Measurements from ENCODE around the gene DRC7.
"Not testable (repeated sequence)": the region's sequence is repeated elsewhere in the genome, so short reads cannot be mapped to it uniquely, and the experiment has no call there.

Gene DRC7

DNA sequence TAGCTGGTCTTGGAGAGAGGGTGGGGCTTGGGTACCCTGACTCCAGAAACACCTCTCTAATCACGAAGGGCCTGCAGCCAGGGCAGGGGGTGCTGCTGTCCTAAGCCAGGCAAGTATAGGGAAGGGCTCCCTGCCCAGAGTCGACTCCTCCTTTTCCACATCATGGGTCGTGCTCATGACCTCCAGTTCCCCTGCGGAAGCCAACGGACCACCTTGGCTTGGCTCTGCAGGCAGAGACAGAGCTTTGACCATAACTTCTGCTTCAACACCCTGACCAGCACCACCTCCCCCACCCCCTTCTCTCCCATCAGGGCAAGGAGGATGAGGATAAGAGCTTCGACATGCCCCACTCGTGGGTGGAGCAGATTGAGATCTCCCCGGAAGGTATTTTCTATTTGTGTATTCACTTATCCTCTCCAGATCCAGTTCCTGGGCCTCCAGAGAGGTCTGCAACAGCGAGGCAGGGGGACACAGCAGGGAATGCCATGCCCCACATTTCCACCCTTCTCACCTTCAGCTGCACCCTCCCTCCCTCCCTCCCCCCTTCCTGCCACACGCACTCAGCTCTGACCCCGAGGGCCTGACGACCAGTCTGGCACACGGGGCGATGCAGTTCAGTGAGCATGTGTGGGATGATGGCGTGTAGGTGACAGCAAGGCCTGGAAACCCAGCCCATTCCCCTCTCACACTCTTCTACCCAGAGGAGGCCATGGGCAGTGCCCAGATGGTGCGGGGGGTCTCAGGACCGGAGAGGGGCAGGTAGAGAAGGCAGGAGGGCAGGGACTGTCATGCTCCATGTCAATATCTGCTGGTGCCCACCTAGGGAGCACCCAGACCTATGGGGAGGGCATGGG is 27.0 kb downstream of the DRC7 start:
- DNase-seq, result no peak

DNA sequence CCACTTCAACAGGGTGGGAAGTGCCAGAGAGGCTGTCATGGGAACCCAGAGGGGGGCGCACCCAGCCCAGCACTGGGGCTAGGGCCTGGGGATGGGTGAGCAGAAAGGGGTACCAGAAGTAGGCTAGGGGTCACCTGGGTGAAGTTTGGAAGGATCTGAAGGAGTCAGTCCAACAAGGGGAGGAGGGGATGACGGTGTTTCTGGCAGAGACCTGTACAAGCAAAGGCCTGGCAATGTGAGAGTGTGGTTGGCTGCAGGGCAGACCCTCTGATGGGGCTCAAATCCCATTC is 27.5 kb downstream of the DRC7 start:
- DNase-seq, result no peak

DNA sequence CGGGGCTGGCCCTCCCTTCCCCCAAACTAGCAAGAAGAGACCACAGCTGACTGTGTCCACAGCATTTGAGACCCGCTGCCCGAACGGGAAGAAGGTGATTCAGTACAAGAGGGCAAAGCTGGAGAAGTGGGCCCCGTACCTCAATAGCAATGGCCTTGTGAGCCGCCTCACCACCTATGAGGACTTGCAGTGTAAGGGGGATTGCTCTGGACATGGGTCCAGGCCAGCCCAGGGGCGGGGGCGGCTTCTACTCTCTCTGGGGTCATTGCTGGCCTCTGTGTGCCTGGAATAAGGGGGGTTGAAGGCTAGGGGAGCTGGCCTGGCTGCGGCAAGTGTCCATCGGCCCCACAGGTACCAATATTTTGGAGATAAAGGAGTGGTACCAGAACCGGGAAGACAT is 28.0 kb downstream of the DRC7 start:
- DNase-seq, result no peak

DNA sequence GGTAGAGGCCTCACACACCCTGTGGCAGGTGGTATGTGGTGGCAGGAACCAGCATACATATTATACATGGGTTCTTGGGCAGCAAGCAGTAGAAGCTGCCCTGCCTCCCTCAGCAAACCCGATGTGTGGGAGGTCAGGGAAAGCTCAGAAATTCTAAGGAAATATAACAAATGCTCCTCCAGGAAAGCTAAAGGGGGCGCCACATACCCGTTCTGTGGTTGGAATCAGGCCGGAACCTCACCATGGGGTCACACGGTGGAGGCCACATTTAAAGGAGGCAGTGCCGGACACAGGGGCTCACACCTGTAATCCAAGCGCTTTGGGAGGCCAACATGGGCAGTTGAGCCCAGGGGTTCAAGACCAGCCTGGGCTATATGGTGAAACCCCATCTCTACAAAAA is 28.6 kb downstream of the DRC7 start:
- DNase-seq, result no peak

DNA sequence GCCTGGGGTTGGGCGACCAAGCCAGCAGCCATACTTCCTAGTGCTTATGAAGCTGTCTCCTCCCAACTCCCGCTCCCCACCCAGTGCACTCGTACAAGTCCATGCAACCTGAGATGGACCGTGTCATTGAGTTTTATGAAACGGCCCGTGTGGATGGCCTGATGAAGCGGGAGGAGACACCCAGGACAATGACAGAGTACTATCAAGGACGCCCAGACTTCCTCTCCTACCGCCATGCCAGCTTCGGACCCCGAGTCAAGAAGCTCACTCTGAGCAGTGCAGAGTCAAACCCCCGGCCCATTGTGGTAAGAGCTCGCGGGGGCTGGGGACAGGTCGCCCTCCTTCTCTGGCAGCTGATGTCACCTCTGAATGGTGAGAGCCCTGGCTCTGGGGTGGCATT is 29.9 kb downstream of the DRC7 start:
- no peak for DNase-seq

DNA sequence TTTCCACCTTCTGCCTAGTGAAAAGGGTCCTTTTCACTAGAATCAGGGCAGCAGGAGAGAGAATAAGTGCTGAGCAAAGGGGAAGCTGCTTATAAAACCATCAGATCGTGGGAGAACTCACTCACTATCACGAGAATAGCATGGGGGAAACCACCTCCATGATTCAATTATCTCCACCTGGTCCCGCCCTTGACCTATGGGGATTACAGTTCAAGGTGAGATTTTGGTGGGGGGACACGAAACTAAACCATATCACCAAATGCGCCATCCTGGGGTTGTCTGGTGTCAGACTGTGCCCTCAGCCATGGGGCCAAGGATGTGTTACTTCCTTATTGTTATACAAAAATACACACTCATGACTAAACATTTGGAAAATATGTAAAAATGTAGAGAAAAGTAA is 30.5 kb downstream of the DRC7 start:
- DNase-seq, result no peak

DNA sequence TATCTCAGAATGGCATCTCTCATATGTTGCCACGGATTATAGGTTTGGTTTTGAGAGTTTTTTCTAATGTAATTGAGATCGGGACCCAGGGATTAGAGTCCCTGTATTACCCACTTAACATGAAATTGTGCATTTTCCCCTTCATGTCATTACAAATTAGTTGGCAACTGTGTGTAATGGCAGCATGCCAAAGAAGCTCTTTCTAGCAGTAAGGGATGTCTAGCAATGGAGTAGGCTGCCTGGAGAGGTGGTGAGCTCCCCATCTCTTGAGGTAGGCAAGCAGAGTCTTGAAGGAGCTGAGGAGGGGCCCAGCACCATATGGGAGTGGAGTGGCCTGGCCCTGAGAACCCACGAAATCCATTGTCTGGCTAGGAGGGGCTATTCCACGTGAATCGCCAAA is 30.9 kb downstream of the DRC7 start:
- no peak for DNase-seq

DNA sequence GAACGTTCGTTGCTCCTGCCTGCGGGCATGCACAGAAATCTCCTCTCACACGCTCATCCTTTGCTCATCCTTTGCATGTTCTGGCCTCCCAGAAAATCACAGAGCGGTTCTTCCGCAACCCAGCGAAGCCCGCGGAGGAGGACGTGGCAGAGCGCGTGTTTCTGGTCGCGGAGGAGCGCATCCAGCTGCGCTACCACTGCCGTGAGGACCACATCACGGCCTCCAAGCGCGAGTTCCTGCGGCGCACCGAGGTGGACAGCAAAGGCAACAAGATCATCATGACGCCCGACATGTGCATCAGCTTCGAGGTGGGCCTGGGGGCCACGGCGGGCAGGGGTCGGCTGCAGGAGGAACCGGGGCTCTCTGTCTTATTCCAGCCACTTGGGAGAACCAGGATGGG is 31.4 kb downstream of the DRC7 start:
- no peak for DNase-seq

DNA sequence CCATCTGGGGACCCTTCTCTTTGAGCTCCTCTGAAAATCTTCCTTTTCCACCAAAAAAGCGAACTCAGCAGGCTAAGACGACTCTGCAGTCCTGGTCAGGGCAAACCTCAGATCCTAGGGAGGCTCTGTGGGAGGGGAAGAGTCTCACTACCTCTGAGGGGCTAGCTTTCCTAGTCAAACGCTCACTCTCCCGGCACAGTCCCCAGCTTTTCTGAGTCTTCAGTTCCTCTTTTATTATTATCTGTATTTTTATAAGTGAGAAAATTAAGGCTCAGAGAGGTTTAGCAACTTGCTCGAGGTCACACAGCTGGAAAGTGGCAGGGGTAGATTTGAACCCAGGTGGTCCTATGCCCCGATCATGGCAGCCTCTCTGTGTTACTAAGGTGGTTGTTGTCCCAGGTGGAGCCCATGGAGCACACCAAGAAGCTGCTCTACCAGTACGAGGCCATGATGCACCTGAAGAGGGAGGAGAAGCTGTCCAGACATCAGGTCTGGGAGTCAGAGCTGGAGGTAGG is 31.9 kb downstream of the DRC7 start:
- DNase-seq, result no peak

DNA sequence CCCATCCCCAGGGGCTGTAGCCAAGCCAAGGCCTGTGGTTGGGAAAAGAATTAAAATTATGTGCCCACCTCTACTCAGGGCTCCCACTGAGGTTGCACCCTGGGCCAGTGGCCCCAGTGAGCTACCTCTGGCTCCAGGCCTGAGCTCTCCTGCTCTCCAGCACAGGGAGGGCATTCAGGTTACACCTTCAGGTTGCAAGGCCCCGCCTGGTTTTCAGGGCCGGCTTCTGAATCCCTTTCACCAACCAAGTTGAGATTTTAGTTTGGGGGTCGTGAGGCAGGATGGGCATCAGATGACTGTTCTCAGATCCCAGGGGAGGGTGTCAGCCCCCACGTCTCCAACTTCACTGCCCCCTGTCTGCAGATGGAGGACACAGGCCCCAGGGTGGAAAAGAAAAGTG is 33.0 kb downstream of the DRC7 start:
- DNase-seq, result no peak

DNA sequence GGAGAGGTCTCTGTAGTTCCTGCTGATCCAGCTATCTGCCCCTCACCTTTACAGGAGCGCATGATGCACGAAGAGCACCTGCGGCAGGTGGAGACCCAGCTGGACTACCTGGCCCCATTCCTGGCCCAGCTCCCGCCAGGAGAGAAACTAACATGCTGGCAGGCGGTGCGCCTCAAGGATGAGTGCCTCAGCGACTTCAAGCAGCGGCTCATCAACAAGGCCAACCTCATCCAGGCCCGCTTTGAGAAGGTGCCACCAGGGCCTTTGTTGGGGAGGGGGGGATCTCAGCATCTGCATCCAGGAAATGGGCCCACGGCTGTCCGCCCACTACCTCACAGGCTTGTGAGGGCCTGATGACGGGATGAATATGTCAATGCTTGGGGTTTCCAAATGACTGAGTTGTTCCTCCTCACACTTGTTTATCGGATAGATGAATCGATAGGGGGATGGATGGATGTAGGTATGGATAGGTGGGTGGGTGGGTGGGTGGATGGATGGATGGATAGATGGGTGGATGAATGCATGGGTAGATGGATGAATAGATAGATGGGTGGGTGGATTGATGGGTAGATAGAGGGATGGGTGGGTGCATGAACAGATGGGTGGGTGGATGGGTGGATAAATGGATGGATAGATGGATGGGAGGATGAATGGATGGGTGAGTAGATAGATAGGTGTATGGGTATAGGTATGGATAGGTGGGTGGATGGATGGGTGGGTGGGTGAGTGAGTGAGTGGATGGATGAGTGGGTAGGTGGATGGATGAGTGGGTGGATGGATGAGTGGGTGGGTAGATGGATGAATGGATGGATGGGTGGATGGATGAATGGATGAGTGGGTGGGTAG is 34.0 kb downstream of the DRC7 start:
- DNase-seq, result no peak

DNA sequence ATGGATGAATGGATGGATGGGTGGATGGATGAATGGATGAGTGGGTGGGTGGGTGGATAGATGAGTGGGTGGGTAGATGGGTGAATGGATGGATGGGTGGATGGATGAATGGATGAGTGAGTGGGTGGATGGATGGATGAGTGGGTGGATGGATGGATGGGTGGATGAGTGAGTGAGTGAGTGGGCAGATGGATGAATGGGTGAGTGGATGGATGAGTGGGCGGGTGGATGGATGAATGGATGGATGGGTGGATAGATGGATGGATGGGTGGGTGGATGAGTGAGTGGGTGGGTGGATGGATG is 34.5 kb downstream of the DRC7 start:
- DNase-seq, result no peak

DNA sequence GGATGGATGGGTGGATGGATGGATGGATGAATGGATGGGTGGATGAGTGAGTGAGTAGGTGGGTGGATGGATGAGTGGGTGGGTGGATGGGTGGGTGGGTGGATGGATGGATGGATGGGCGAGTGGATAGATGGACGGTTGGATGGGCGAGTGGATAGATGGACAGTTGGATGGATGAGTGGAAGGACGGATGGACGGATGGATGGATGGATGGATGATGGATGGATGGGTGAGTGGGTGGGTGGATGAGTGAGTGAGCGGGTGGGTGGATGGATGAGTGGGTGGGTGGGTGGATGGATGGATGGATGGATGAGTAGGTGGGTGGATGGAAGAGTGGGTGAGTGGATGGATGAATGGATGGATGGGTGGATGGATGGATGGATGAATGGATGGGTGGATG is 35.2 kb downstream of the DRC7 start:
- not testable (repeated sequence) for DNase-seq

DNA sequence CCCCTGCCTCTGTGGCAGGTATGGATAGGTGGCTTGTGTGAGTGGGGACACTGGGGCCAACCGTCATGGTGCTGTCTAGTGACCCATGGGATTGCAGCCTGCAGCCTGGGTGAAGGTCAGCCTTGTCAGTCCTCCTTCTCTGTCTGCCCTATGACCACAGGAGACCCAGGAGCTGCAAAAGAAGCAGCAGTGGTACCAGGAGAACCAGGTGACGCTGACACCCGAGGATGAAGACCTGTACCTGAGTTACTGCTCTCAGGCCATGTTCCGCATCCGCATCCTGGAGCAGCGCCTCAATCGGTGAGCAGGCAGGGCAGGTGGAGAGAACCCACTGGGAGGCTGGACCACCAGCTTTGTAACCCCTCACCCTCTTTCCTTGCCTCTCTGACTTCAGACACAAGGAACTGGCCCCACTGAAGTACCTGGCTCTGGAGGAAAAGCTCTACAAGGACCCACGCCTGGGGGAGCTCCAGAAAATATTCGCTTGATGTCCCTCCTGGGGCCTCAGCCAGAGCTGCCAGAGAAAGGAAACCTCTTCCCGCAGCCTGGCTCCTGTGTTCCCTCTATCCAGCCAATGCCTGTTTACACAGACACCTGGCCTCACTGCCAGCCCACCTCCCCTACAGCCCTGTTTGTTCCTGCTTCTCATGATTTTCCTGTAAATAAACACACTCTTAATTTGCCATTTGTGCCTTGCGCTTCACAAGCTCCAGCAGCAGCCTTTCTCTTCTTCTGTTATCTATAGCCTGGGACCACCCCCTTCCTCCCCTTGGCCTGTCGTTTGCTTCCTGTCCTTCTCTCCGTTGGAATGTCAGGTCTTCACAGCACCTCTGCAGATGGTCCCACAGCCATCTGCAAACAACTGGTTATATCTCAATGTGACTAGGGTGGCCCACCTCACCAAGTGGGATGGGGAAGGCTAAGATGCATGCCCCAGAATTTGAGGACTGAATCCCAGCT is 36.4 kb downstream of the DRC7 start:
- DNase-seq, result no peak

DNA sequence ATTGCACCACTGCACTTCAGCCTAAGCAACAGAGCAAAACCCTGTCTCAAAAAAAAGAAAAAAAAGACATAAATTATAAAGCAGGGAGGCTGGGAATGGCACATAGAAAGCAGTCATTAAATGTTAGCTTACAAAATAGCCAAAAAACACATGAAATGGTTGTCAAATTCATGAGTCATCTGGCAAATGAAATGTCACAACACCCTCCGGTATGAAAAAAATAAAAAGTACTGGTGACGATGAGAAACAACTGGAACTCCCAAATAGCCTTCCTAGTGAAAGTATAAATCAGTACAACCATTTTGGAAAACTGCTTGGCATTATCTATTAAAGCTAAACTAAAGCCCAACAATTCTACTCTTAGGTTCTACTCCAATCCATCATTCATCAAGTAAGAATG is 37.4 kb downstream of the DRC7 start:
- DNase-seq, result no peak

DNA sequence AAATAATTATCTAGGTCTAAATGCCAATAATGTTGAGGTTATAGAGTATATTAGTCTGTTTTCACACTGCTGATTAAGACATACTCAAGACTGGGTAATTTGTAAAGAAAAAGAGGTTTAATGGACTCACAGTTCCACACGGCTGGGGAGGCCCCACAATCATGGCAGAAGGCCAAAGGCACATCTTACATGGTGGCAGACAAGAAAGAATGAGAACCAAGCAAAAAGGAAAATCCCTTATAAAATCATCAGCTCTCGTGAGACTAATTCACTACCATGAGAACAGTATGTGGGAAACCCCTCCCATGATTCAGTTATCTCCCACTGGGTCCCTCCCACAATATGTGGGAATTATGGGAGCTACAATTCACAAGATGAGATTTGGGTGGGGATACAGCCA is 38.1 kb downstream of the DRC7 start:
- DNase-seq, result no peak

DNA sequence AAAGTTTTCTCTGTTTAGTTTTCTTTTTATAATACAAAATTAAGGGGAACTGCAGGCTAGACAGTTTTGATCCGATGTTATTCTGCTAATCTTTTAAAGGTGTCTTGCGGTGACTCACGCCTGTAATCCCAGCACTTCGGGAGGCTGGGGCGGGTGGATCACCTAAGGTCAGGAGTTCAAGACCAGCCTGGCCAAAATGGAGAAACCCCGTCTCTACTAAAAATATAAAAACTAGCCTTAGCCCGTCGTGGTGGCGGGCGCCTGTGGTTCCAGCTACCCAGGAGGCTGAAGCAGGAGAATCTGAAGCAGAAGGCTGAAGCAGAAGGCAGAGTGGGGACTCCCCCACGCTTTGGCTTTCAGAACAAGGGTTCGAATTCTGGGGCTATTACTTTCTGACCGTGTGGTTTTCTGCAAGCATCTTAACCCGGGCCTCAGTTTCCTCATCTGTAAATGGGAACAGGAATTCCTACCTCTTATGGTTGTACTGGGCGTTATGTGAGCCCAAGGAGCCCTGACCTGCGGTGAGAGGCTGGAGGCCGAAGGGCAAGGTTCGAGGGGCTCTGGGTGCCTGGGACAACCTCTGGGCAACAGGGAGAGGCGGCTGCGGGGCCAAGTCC is 39.8 kb downstream of the DRC7 start:
- no peak for DNase-seq

DNA sequence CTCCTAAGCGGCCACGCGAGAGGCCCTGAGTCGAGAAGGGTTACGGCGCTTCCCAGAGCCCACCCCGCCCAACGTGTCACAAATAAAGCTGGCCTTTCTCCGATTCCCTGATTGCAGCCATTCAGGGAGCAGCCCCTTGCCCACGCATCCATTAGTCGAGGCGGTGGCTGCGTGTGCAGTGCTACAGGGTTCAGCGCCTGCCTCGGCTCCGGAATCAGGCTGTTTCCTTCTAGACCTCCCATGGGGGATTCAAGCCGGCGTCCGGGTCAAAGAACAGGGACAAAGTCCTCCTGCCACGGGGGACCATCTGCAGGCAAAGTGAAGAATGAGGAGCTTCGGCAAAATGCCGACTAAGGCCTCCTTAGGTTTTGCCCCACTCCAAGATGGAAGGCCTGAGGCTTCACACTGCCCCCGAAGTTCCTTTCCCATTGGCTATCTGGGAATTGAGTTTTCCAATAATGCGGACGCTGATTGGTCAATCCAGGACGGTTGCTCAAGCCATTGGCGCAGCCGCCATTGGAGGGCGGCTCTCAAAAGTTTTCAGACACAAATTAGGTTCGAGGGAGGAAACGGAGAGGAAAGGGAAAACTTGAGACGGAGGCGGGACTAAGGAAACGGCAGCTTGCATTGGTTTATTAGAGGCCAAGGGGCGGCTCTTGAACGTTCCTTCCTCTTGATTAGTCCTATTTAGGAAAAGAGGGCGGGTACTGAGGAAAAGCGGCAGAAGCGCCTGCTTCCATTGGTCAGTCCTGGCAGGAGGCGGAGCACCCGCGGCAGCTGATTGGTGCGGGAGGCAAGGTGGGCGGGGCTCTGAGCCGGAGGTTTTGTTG is 40.5 kb downstream of the DRC7 start:
- peak; percentile 99 for DNase-seq

DNA sequence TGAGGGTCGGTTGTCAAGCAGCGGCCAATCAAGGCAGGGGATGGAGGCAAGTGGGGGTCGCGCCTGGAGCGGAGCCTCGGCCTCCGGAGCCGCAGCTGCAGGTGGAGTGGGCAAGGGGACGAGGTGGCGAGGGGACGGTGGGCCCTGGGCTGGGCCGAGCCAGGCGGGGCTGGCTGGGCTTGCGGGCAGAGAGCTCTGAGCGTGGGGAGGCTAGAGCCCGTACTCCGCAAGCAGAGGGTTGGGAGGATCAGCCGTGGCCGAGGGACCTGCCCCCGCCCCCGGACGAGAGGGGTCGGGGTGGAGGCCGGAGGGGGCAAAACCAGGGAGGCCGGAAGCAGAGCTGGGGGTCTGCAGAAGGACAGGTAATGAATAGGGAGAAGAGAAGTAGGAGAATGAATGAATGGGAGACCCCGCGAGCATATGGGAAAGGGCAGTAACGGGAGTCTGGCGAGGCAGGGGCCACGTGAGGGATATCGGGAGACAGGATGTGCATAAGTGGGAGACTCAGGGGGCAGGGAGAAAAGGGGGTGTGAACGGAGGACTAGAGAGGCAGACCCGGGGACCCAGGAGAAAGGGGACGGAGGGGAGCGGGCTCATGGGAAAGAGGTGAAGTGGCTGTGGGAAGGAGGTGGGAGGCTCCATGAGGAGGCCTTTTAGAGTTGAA is 41.3 kb downstream of the DRC7 start, which contains the start of gene KATNB1:
KATNB1 (plus strand) TSS at position 16 of the 664 bp plus-strand sequence. CDS start 1,474 bp downstream, outside the sequence.
- no peak for DNase-seq

DNA sequence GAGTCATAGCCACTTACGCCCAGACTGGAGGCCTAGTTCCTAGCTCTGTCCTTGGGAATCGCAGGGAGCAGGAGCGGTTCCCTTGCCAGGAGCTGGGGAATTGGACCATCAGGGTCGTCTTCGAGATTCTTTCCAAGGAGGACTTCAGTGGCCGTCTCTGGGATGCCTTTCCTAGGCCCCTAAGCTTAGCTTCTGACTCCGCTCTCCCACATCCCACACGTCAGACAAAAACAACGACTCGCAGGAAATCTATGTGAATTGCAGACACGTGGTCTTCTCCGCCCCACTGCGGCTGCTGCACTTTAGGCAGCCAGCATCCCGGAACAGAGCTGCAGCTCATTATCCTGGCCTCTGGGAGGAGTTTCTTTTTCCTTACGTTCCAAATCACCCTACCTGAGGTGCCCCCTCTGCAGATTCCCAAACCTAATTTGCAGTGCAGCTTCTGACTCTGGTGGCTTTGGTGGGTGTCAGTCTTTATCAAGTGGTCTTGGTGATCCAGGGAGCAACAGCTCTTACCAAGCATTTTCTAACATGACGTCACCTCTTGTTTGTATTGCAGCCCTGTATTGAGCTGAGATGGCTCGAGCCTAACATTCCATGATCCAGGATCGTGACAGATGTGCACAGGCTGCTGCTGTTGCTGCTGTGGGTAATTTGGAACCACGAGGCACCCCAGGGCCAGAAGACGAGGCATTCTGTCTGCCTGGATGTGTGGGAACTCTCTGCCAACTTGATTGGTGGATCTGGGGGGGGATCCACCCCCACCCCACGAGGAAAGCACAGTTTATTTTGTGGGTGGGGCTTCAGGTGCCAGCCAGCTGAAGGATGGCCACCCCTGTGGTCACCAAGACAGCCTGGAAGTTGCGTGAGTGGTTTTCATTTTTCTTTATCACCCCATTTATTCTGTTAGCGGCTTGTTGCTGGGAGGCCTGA is 42.1 kb downstream of the DRC7 start:
- DNase-seq, result peak; percentile 68

All from CD4-positive, alpha-beta T cell treated with Interleukin-17A for 4 hours (primary cell).